Endothelial cell of umbilical vein (primary cell): Measurements from ENCODE around the gene AUTS2. TPM values are rescaled to one million over a fixed set of nuclear protein-coding genes. Genes with fewer than 3 reads are reported as not detected.

ENCODE experiments used
- BruUV-seq: library from RNA; stranded (reverse); fragments of 400-500 nt; replicated peaks from 2 replicates; lab custom pipeline; 2021; lab: Mats Ljungman, UMichigan
- CTCF ChIA-PET: fragments of 300-600, 350-600 bp; sonication (Branson Sonifier 250); formaldehyde crosslinking; loops from one replicate; lab custom pipeline; 2021; ENCODE audit warnings: antibody characterized with exemption, inconsistent platforms; lab: Charles Lee
- POLR2A ChIA-PET: fragments of 300-600, 350-600 bp; sonication (Branson Sonifier 250); formaldehyde crosslinking; loops from one replicate; lab custom pipeline; 2021; ENCODE audit warnings: antibody characterized with exemption, inconsistent platforms; lab: Charles Lee
- DNase-seq: peaks from one replicate; pipeline ENCODE4 v3.0.0-alpha.2; 2011; ENCODE audit warnings: low read depth, low spot score
- FAIRE-seq: peaks from 2 replicates; lab custom pipeline; 2011; peaks lifted over from hg19 to GRCh38; lab: Jason Lieb, UNC
- H2AFZ ChIP-seq: 2 replicates; pipeline ENCODE4 v1.6.0; 2012; ENCODE audit warnings: low read depth, low read length, control low read depth, inconsistent platforms
- H3K27ac ChIP-seq: 2 replicates; pipeline ENCODE4 v1.5.1; 2011; ENCODE audit warnings: low read depth, mild to moderate bottlenecking, control low read depth, low read length, moderate library complexity; ENCODE audit not compliant: insufficient read depth
- H3K27me3 ChIP-seq, 2 experiments: 2 replicates each; pipeline versions ENCODE4 v1.6.0 to v1.6.1; 2011; ENCODE audit warnings: low read length in 2 of 2, mixed read lengths in 1 of 2; ENCODE audit not compliant: control insufficient read depth in 2 of 2, insufficient read depth in 2 of 2
- H3K36me3 ChIP-seq, 2 experiments: 2 replicates in 1 of 2; 3 replicates in 1 of 2; pipeline ENCODE4 v1.5.1; 2011; ENCODE audit warnings: low read length in 2 of 2, mild to moderate bottlenecking in 1 of 2, moderate library complexity in 1 of 2; ENCODE audit not compliant: control insufficient read depth in 2 of 2, insufficient read depth in 2 of 2; ENCODE audit errors: extremely low read depth in 1 of 2
- H3K4me1 ChIP-seq: 3 replicates; pipeline ENCODE4 v1.5.1; 2011; ENCODE audit warnings: mild to moderate bottlenecking, low read length; ENCODE audit not compliant: control insufficient read depth, insufficient read depth; ENCODE audit errors: extremely low read depth
- H3K4me2 ChIP-seq: 2 replicates; pipeline ENCODE4 v1.6.1; 2011; ENCODE audit warnings: low read length, control low read depth, mixed read lengths; ENCODE audit not compliant: insufficient read depth
- H3K4me3 ChIP-seq, 3 experiments: fragments of 200-600 bp in 1 of 3; sonication (generic), shearing (Covaris generic) in 1 of 3; replicated peaks in 1 of 3; 2 replicates each; pipeline ENCODE4 v1.5.1; 2011 to 2016; ENCODE audit warnings: control low read depth in 3 of 3, low read length in 3 of 3, mild to moderate bottlenecking in 2 of 3, inconsistent platforms in 1 of 3, low read depth in 1 of 3, moderate library complexity in 1 of 3; ENCODE audit not compliant: insufficient read depth in 1 of 3
- H3K79me2 ChIP-seq: 2 replicates; pipeline ENCODE4 v1.6.0; 2012; ENCODE audit warnings: low read length, inconsistent platforms; ENCODE audit not compliant: control insufficient read depth, insufficient read depth
- H3K9ac ChIP-seq: replicated peaks from 2 replicates; pipeline ENCODE3; 2011; ENCODE audit warnings: low read length, control low read depth; ENCODE audit not compliant: insufficient read depth; ENCODE audit errors: extremely low read depth
- H3K9me1 ChIP-seq: replicated peaks from 3 replicates; pipeline ENCODE4 v1.6.0; 2011; ENCODE audit warnings: mild to moderate bottlenecking, low read length; ENCODE audit not compliant: control insufficient read depth, insufficient read depth; ENCODE audit errors: extremely low read depth
- H3K9me3 ChIP-seq: replicated peaks from 2 replicates; pipeline ENCODE4 v1.5.1; 2012; ENCODE audit warnings: low read length, inconsistent platforms; ENCODE audit not compliant: control insufficient read depth, insufficient read depth
- H4K20me1 ChIP-seq: replicated peaks from 2 replicates; pipeline ENCODE3; 2011; ENCODE audit warnings: mild to moderate bottlenecking, low read length; ENCODE audit not compliant: control insufficient read depth, insufficient read depth; ENCODE audit errors: extremely low read depth
- EZH2 ChIP-seq: IDR thresholded peaks from 2 replicates; pipeline ENCODE4 v1.6.1; 2012; ENCODE audit warnings: borderline replicate concordance, low read depth, mild to moderate bottlenecking, moderate library complexity, low read length, inconsistent platforms; ENCODE audit not compliant: severe bottlenecking
- FOS ChIP-seq: IDR thresholded peaks from 2 replicates; pipeline ENCODE4 v1.6.1; 2011; ENCODE audit warnings: mild to moderate bottlenecking, low read length, moderate library complexity, borderline replicate concordance; ENCODE audit not compliant: insufficient read depth
- GATA2 ChIP-seq: IDR thresholded peaks from 2 replicates; pipeline ENCODE4 v1.7.0; 2011; ENCODE audit warnings: low read depth, mild to moderate bottlenecking, moderate library complexity, mixed read lengths, low read length; ENCODE audit not compliant: insufficient read length, insufficient read depth
- JUN ChIP-seq: IDR thresholded peaks from 2 replicates; pipeline ENCODE4 v1.6.1; 2011; ENCODE audit warnings: borderline replicate concordance, low read depth; ENCODE audit not compliant: insufficient read length, insufficient read depth
- MYC ChIP-seq: IDR thresholded peaks from one replicate; pipeline ENCODE4 v1.6.1; 2011; ENCODE audit warnings: mild to moderate bottlenecking, low read depth, low read length
- POLR2A ChIP-seq: IDR thresholded peaks from 2 replicates; pipeline ENCODE4 v1.6.1; 2012; ENCODE audit warnings: low read depth, mild to moderate bottlenecking, control low read depth, low read length
- POLR2AphosphoS5 ChIP-seq: IDR thresholded peaks from 2 replicates; pipeline ENCODE4 v1.6.1; 2012; ENCODE audit warnings: low read depth, mild to moderate bottlenecking, control low read depth, low read length, moderate library complexity; ENCODE audit not compliant: insufficient read depth
- dilution Hi-C: fragments of 300-500 bp; cut with MboI; formaldehyde crosslinking; loops from one replicate; pipeline ENCODE4 v1.15.0; 2019; ENCODE audit warnings: low sequenced_read_pairs; ENCODE audit not compliant: extremely low pct_ligation_motif_present
- intact Hi-C: fragments of 100-400 bp; cut with micrococcal nuclease; formaldehyde crosslinking; loops from one replicate; pipeline ENCODE4 v1.10.0; 2022
- polyA plus RNA-seq, 4 experiments: library from polyadenylated mRNA; depleted of rRNA in 3 of 4; stranded (reverse) in 3 of 4; unstranded in 1 of 4; fragments of >200 nt; gene quantifications; 2 replicates each; pipeline versions ENCODE4 v1.2.1 to v1.2.3, GENCODE V29; 2011 to 2012; ENCODE audit warnings: missing spikeins in 1 of 4
- total RNA-seq: library from RNA; stranded (reverse); gene quantifications from 2 replicates; pipeline ENCODE4 v1.2.3, GENCODE V29; 2021
- TF ChIP-seq, protein P1 (sequence below): IDR thresholded peaks from 2 replicates; pipeline ENCODE4 v1.6.1; 2011; ENCODE audit not compliant: insufficient read depth, insufficient read length
- TF ChIP-seq, protein P2 (sequence below), 2 donors: IDR thresholded peaks; 1 replicate in 1 of 2; 2 replicates in 1 of 2; pipeline ENCODE4 v1.5.1; 2011; ENCODE audit warnings: low read length in 2 of 2, mild to moderate bottlenecking in 2 of 2, moderate library complexity in 2 of 2, control low read depth in 1 of 2, inconsistent platforms in 1 of 2, low read depth in 1 of 2; ENCODE audit not compliant: insufficient read depth in 1 of 2; ENCODE audit errors: extremely low read depth in 1 of 2

AUTS2 gene
- total and polyA plus RNA-seq, 2 donors (not counting 3 experiments of a cell fraction or from before 2014, with no cell fraction given): 0.59 to 8.0 TPM

DNA sequence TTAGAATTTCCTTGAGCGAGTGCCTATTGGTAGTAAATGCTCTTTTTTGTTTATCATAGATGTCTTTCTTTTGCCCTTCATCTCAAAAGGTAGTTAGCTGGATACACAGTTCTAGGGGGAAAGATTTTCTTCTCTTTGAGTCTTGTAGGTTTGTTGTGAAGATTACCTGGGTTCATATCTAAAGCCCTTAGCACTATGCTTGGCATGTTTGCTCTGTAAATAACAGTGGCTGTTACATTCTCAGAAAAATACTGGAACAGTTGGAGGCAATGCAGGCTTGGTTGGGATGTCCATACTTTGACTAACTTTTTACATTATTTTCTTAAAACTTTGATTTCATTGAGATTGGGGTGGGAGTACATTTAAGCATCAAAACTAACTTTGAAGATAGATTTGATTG, 144.0 kb downstream of the AUTS2 start:
- Histone ChIP-seq H3K9me1 (no peaks in the 10 kb centered on the region), H2AFZ (no peak overlapping the region), H3K27ac (no peak overlapping the region), H3K9me3 (no peaks in the 10 kb centered on the region), H3K4me2 (no peak overlapping the region), H3K36me3 (no peaks in the 10 kb centered on the region), H3K4me1 (no peaks in the 10 kb centered on the region), H4K20me1 (no peaks in the 10 kb centered on the region), H3K4me3 (no peak overlapping the region), H3K9ac (no peak overlapping the region), H3K79me2 (no peaks in the 10 kb centered on the region), H3K27me3 (no peaks in the 10 kb centered on the region)
- no peak for DNase-seq
- TF ChIP-seq POLR2AphosphoS5 (no peak), EZH2 (no peak), POLR2A (no peak), FOS (no peak), GATA2 (no peak), MYC (no peak), JUN (no peak)
- TF ChIP-seq, protein P1, sequence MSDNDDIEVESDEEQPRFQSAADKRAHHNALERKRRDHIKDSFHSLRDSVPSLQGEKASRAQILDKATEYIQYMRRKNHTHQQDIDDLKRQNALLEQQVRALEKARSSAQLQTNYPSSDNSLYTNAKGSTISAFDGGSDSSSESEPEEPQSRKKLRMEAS: no peak
- TF ChIP-seq, protein P2, sequence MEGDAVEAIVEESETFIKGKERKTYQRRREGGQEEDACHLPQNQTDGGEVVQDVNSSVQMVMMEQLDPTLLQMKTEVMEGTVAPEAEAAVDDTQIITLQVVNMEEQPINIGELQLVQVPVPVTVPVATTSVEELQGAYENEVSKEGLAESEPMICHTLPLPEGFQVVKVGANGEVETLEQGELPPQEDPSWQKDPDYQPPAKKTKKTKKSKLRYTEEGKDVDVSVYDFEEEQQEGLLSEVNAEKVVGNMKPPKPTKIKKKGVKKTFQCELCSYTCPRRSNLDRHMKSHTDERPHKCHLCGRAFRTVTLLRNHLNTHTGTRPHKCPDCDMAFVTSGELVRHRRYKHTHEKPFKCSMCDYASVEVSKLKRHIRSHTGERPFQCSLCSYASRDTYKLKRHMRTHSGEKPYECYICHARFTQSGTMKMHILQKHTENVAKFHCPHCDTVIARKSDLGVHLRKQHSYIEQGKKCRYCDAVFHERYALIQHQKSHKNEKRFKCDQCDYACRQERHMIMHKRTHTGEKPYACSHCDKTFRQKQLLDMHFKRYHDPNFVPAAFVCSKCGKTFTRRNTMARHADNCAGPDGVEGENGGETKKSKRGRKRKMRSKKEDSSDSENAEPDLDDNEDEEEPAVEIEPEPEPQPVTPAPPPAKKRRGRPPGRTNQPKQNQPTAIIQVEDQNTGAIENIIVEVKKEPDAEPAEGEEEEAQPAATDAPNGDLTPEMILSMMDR (IDR thresholded peaks at IDR 0.05; ENCODE audit: extremely low read depth in 1 of 2, insufficient read depth in 1 of 2, low read depth in 1 of 2, low read length in 2 of 2): no peak
- dilution Hi-C loops (no loop called here), intact Hi-C loops (no loop called here)
- FAIRE-seq: no peak
- ChIA-PET POLR2A (no interaction called here), CTCF (no interaction called here)
- BruUV-seq: no TSS peak
